Measurements from ENCODE around the gene GCSAM.

DNA sequence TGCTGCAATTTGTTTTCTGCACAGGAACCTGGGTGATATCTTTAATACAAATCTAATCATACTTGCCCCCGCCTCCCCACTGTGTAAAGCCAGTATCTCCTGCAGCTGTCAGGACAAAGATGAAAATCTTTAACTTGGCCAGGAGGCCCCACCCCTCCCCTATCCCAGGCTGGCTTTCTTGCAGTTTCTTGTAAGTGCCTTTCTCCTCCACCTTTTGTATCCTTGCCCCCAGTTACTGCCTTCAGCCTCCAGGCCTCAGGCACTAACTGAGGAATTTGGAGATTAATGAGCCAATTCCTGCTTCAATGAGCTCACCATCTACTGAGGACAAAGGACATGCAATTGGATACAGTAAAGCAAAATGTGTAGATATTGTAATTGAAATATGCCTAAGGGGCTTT, 6.5 kb downstream of the GCSAM start:
- TF ChIP-seq, protein P1, sequence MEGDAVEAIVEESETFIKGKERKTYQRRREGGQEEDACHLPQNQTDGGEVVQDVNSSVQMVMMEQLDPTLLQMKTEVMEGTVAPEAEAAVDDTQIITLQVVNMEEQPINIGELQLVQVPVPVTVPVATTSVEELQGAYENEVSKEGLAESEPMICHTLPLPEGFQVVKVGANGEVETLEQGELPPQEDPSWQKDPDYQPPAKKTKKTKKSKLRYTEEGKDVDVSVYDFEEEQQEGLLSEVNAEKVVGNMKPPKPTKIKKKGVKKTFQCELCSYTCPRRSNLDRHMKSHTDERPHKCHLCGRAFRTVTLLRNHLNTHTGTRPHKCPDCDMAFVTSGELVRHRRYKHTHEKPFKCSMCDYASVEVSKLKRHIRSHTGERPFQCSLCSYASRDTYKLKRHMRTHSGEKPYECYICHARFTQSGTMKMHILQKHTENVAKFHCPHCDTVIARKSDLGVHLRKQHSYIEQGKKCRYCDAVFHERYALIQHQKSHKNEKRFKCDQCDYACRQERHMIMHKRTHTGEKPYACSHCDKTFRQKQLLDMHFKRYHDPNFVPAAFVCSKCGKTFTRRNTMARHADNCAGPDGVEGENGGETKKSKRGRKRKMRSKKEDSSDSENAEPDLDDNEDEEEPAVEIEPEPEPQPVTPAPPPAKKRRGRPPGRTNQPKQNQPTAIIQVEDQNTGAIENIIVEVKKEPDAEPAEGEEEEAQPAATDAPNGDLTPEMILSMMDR (IDR thresholded peaks at IDR 0.05; ENCODE audit: insufficient read depth, low read length, poor library complexity, severe bottlenecking), result no peak
- no peak for TF ChIP-seq EZH2phosphoT487 (conservative IDR thresholded peaks at IDR 0.05; ENCODE audit: low read length)

All from SU-DHL-6 (cell line).